ENCODE results near the gene ITPR2.

Gene ITPR2

DNA sequence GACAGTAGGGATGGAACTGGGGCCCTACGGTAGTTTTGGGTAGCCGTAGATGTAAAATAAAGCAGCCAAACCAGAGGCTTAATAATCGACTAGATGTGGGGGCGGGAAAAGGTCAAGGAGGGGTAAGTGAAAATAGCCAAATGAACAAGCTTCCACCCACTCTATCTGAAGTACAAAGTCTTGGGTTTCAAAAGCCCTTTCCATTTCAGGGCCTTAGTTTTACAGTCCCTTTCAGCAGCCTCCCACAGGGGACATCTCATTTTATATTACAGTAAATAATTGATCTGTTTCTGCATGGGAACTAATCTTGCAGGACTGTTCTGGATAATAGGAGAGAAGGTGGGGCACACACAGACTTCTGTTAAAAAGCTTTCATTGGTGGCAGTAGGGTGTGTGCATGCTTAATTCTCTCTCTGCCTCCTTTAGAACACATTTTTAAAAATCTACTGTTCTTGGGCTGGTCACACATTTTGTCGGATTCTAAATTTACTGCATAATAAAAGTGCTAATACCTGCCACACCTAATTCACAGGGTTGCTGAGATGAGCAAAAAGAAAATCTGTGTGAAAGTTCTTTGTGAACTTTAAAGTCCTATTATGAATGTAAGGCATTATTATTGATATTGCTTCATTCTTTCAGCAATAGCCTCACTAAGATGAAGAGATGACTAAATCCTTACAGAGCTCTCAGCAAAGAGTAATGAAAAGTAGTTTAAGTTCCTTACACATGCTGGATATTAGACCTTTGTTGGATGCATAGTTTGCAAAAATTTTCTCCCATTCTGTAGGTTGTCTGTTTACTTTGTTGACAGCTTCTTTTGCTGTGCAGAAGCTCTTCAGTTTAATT lies 104.6 kb downstream of the ITPR2 start:
- no peak for DNase-seq

DNA sequence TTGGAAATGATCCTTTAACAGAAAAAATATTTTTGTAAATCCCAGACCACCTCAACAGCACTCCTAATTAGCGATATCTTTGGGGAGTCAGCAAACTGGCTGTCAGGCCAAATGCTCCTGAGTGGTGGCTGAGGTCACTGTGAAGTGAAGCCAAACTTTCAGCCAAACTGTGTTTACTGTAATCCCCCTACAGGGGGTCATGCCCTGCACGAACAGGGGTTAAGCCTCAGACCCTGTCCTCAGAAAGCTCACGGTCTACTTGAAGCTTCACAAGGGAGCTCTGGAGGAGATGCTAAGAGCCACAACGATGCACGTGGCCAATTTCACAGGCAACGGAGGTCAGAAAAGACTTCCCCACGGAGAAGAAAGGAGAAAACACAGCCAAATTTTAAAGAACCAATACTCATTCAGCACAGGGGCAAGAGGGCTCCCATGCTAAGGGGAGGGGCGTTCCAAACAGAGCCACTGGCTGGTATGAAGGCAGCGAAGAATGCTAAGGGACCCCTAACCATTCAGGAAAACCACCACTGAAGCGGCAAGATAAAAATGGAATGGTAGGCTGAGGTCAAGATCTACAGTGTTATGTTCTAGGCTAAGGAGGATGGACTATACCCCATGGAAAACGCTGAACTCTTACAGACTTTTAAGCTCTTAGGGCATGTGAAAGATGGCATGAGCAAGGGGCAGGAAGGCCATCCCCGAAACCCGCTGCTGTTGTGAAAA lies 105.4 kb downstream of the ITPR2 start:
- no peak for DNase-seq

DNA sequence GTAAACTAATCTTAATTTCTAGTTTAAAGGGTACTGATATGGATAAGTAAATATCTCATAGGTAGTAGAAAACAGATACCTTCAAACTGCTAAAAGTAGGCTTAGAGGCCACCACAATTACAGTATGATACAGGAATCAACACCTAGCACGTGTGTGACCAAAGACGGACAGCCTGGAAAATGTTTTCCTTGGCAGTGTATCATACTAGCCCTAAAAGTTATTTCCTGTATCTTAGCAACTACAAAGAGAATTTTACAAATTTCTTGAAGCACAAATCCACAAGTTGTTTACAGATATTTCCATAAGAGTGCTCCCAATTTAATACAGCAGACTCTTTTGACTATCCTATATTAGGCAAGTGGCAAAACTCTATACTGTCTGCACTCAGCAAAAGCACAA lies 106.0 kb downstream of the ITPR2 start:
- DNase-seq: no peak

DNA sequence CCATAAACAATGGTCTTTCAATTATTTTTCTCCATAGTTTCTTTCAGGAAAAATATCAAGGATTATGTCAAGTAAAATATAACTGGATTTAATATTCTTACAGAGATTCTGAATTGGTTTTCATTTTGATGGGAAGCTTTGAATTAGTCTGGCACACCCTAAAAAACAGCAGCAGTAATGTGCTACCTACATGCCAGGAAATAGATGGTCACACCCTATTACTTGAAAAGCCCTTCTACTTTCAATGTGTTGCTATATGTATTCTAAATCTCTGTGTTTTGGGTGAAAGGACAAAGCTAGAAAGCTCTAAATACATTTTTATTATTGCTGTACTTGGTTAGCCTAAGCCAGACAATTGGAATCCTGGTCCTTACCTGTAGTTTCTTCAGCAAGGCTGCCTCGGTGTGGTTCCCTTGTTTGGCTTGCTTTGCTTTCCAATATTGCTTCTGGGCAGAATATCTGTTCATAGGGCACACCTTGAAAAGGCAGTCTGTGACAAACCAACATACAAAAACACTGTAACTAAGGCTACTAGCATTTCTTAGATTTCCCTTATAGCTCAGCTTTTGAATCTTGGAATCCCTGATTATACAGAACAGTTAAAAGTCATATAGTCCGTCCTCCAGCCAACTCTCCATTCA lies 107.6 kb downstream of the ITPR2 start:
- no peak for DNase-seq

DNA sequence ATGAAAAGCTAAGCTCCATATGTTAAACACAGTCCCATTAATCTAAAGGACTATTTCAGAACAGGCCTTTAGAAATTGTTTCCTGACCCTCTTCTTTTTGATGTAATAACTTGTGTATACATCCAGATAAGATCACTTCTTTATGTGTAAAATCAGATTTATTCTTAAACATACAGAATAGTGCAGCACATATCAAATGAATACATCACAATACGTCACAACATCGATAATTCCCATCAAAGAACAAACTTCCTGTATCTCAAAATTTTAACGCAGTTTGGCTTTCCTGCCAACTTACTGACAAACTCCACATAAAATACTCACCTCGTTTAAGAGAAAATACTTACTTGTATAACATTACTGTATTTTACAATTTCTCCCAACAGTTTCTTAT lies 108.7 kb downstream of the ITPR2 start:
- DNase-seq: no peak

DNA sequence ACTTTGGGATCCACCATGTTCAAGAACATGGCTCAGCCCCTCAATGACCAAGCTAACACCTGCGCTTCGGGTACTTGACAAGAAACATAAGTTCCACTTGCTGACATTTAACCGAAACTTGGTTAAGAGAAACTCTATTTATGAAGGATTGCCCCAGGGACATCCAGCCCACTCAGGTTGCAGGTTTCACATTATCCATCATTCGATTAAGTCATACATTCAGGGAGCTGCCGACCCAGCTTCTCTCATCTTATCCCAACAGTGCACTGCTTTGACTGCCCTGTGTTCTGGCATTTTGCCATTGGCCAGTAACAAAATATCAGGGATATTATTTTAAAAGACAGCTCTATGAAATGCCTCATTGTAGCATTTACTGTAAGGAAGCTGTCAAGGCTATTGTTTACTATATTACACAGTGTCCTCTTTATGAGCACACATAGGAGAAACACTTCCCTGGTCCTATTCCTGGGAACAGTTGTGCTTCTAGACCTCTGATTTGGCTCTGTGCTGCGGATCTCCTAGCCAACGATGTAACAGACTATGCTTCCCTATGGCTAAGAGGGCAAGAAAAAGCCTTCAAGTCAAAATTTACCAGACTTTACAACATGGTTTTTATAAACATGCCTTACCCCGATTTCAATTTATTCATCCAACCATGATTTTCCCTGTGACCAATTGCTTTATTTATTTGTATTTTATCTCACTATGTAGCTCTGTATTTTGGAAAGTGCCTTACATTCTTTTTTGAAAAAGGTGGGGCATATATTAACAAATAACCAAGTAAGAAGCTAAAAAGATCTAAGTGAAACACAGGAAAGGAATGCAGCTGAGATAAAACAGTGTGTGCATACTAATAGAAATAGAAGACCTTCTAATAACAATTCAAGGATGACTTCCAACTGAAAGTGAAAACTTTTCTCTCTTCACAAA lies 109.3 kb downstream of the ITPR2 start:
- DNase-seq: no peak

DNA sequence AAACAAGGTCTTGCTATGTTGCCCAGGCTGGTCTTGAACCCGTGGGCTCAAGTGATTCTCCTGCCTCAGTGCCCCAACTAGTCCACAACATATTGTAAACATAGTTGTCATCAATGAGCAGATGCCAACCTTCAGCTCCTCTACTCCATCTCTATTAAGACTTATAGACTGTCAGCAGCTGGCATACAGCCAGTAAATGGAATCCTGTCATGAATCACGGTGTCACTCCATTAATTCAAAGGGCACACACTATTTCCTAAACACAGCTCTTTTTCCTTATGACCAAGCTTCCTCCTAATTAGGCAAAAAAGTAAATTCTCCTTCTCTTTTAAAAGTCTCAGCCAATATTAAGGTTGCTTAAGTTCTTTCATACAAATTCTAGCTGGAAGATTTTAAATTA lies 111.2 kb downstream of the ITPR2 start:
- DNase-seq: no peak

DNA sequence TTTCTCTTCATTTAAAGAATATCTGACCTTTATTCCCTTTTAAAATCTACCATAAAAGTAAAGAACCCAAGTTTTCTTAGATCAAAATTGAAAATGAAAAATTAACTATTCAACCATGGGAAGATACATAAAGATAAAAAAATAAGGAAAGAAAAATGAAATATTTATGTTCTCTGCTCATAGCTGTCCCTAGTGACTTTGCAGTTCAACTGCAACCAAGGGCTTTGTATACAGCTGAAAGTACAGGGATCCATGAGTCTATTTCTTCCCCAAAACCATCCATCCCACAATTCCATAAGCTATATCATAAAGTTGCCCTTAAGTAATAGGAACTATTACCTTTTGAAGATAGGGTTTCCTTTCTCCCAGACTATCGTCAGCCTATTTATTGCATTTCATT lies 113.1 kb downstream of the ITPR2 start:
- DNase-seq: no peak

DNA sequence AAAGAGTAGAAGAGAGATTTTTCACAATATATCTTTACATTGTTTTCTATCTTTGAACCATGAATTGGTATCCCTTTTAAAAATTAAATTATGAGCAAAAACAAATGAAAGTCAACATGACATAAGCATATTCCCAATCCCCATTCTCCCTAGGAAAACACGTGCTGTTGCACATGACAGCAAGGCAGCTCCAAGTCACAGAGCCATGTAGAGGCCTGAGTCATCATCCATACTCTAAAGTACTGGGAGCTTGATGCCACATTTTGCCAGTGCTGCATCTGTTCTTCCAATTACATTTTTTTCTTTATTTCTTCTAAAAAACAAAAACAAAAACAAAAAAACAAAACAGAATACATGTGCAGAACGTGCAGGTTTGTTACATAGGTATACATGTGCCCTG lies 115.2 kb downstream of the ITPR2 start:
- no peak for DNase-seq

DNA sequence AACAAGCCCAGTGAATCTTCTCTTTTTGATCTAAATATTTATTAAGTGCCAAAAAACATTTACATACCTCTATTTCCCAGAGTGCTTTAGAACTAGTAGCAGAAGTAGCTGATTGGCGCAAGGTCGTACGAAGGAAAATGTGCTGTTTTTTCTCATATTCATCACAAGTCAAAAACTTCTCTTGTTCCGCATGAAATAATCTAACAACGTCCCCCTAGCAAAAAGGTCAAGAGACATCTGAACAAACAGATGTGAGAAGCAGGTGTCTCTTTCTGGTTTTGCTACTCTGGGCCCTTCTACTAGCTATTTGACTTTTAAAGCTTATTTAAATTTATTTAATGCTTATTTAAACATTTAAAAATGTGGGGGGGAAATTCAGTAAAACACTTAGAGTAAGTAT lies 117.8 kb downstream of the ITPR2 start:
- DNase-seq: no peak

DNA sequence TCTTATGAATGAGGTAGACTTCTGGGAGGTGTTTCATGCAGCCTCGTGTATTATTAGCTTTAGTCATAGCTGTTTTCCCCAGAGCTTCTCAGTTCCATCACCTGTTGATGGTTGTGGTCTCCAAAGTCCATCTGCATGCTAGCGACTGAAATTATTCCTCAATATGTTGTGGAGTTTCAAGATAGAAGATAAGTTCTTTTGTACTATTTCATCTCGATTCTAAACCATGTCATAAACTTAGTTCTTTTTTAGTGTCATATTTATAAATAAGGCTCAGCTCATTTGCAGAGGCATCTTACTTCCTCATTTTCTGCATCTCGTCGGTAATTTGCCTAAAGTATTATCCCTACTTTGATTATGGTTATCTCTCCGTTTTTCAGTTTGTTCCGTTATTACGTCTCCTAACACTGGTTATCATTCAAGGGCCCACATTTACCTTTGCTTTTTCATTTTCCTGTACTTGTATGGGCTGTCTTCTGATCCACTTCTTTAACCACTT lies 119.1 kb downstream of the ITPR2 start:
- DNase-seq: no peak

DNA sequence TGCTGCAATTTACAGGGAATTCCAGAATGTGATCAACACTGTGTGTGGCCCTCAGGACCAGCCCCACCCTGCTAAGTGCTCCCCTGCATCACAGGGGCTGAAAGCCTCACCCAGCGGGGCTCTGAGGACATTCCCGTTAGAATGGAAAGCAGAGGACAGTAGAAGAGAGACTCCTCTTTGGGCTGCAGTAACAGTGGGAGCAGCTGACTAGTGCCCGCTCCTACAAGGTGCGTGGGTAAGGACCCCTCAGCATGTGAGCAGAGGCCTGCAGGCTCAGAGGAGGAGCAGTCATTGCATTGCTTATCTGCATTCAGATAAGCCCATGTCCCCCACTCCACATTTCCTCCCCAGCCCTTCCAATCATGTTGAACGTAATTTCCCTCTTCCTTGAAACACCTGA lies 120.1 kb downstream of the ITPR2 start:
- no peak for DNase-seq

DNA sequence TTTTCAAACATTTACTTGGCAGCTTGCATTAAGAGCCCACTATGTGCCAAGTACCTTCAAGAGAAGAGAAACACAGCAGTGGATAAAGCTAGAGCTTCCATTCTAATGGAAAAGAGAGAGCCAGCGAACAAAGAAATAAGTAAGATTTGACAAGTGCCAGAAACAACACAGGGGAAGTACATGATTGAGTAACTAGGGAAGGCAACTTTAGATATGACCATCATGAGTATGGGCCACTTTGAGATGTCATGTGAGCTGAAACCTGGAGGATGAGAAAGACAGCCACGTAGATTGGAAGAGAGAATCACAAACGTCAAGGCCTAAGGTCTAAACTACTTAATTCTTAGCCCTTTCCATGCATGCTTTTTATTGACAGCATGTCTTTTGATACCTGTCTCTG lies 121.4 kb downstream of the ITPR2 start:
- no peak for DNase-seq

DNA sequence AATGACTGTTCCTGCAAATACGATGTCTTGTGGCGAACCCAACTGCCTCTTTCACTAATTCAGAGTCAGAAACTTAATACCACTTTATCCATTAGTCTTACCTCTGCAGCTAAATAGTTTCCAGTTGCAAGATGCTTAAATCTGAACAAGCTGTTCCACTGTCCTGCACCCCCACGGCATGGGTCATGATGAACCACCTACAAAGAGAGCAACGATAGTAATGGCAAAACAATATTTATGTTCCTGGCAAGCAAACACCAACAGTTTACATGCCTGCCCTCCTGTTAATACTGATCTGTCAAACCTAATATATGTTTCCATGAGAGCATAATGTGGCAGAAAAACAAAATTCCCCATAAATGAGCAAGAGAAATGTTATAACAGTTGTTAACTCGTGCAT lies 121.9 kb downstream of the ITPR2 start:
- DNase-seq: no peak

DNA sequence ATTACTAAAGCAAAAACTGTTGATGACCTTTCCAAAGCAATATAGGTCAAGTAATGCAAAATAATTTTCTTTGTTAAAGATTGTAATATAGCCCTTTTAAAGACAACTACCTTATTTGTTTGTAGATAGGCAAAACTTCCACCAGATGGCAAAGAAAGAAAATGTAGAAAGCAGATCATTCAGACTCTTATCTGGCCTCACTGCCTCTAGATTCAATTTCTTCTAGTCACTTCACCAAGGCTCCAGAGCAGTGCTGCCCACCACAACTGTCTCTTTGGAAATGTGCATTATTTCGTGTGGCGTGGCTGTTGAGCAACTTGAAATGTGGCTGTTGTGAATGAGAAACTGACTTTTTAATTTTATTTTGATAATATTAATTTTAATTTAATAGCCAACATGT lies 127.1 kb downstream of the ITPR2 start:
- DNase-seq: no peak

DNA sequence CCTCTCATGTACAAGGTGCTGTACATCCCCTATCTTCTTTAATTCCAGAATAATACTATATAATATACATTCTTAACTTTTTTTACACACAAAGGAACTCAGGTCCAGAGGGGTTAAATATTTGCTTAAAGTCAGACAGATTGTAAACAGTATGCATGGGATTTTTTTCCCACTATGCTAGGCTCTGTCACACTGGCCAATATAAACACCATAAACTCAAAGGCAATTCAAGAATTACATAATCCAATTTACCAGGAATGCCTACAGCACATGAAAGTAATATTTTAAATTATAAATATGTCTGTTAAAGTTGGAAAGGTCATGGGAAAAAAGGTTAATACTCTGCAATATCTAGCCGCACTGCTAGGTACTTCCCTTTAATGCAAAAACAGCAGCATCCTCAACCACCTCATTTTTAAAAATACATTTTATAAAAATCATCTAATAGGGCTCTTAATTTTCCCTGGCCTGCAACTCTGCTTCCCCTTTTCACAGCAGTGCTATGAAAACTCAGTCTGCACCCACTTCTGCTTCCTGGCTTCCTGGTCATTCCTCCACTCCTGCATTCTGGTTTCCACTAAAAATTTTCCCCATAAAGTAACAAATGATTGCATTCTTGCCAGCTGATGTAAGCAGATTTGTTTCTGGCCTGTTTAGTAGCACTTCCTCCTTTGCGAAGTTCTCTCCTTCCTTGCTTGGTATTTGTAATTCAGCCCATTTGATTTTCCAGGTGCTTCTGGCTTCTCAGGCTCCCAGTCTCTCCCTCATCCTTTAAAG lies 128.1 kb downstream of the ITPR2 start:
- no peak for DNase-seq

DNA sequence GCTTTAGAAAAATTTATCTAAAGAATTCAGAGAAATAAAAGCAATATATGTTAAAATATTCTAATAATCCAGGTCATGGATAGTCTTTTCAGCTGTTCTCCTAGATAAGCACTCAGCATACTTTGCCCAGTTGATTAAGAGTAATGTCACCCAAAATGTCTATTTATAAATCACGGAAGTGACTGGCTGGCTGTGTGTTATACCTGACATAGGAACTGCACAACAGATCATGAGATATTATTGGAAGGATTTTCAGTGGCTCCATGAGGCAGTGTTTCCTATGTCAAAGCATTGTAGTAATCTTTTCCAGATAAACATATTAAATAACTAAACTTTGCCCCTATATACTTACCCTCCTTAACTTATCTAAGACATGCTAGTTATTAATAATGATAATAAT lies 128.8 kb downstream of the ITPR2 start:
- DNase-seq: no peak

DNA sequence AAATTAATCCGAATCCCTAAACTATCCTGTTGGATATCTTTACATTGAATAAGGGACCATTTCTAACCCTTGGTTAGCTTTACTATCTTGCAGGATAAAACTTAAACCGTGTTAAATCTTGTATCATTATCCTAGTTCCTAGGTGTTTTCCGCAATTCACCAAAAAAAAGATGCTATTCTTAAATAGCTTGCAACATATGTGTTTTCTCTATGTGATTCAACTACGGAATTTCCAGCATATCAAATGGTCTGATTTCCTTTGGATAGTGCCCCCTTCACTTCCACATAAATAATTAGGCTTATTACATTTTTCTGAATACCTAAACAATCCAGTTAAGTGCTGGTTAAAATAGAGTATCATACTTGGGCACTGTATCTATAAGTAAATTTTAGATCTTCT lies 130.3 kb downstream of the ITPR2 start:
- DNase-seq: no peak

DNA sequence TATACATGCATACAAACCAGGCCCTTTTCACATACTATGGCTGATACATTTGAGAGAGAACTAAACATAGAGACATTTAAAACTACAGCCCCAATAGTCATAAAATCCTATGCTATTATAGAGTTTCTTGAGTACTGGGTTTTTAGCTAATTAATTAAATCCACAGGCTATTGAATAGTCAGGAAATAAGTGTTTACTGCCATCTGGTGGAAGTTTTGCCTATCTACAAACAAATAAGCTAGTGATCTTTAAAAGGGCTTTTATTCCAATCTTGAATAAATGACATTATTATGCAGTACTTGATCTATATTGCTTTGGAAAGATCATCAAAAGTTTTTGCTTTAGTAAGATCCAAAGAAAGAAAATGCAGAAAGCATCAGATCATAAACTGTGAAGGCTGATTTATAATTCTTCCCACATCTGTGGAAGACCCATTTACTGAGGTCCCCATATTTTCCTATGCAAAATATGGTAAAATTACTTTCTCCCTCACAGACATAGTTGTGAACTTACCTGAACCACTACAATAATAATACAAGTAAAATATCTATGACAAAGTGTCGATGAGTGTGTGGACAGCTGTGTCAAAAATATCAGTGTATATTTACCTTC lies 131.3 kb downstream of the ITPR2 start:
- no peak for DNase-seq

DNA sequence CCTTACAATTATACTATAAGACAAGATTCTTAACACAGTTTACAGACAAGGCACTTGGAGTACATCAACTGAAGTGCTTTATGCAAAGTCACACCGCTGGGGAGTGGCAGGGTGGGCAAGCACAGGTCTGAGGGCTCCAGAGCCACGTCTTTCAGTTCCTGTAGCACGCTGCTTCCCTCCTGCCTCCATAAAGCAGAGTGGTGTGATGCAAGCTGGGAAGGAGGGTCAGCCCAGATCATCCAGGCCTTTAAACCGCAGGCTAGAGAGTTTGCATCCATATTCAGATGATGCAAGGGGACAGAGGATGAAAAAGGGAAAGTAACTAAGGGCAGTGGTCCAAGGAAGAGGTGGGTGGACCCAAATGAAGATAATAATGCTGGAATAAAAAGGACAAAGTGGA lies 132.6 kb downstream of the ITPR2 start:
- no peak for DNase-seq

DNA sequence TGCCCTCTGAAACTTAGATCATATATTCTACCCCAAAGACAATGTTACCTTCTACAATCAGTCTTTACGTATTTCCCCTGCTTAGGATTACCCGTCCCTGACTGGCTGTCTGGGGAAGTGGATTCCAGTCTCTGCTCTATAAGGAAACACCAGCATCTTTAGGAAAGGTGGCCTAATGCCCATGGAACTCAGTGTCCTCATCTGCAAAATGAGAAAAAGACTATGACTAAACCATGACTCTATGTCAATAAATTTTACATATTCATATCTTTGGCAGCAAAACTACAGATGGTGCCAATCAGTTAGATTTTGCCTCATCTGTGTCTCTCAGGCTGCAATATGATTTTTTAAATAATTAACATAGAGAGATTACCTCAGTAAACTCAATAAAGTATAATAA lies 133.8 kb downstream of the ITPR2 start:
- DNase-seq: no peak

All from T-helper 9 cell (primary cell).